ENCODE data around the gene CNTN2.
A peak's percentile ranks its signal among the peaks of the same experiment; 100 is the strongest.

CNTN2 gene

GRCh38 chr1:205046870-205047269 lies 3.9 kb downstream of the CNTN2 start:
- in situ Hi-C loops (cut with HindIII; ENCODE audit: low pct_ligation_motif_present, low pct_unique_long_range_greater_than_20kb, low sequenced_read_pairs), result no loop called here

GRCh38 chr1:205047764-205048231 lies 4.8 kb downstream of the CNTN2 start:
- DNase-seq, result no peak
- in situ Hi-C loops (cut with HindIII; ENCODE audit: low pct_ligation_motif_present, low pct_unique_long_range_greater_than_20kb, low sequenced_read_pairs), result no loop called here

More at GRCh38 chr1:205046870-205047269, 3.9 kb downstream of the CNTN2 start:
- no peak for DNase-seq

GRCh38 chr1:205048382-205048781 lies 5.4 kb downstream of the CNTN2 start:
- in situ Hi-C loops (cut with HindIII; ENCODE audit: low pct_ligation_motif_present, low pct_unique_long_range_greater_than_20kb, low sequenced_read_pairs), result no loop called here

GRCh38 chr1:205049479-205049878 lies 6.5 kb downstream of the CNTN2 start:
- DNase-seq, result no peak
- in situ Hi-C loops (cut with HindIII; ENCODE audit: low pct_ligation_motif_present, low pct_unique_long_range_greater_than_20kb, low sequenced_read_pairs), result no loop called here

More at GRCh38 chr1:205048382-205048781, 5.4 kb downstream of the CNTN2 start:
- DNase-seq, result no peak

GRCh38 chr1:205052690-205053089 lies 9.7 kb downstream of the CNTN2 start:
- in situ Hi-C loops (cut with HindIII; ENCODE audit: low pct_ligation_motif_present, low pct_unique_long_range_greater_than_20kb, low sequenced_read_pairs), result no loop called here
- no peak for DNase-seq

- in situ Hi-C loops (cut with HindIII; ENCODE audit: low pct_ligation_motif_present, low pct_unique_long_range_greater_than_20kb, low sequenced_read_pairs), result no loop called here
- DNase-seq, result no peak
These were observed 10.3 kb downstream of the CNTN2 start for GRCh38 chr1:205053296-205053695.

- in situ Hi-C loops (cut with HindIII; ENCODE audit: low pct_ligation_motif_present, low pct_unique_long_range_greater_than_20kb, low sequenced_read_pairs), result no loop called here
These were observed 11.0 kb downstream of the CNTN2 start for GRCh38 chr1:205054013-205054412.

GRCh38 chr1:205056188-205056611 lies 13.2 kb downstream of the CNTN2 start:
- no peak for DNase-seq
- in situ Hi-C loops (cut with HindIII; ENCODE audit: low pct_ligation_motif_present, low pct_unique_long_range_greater_than_20kb, low sequenced_read_pairs), result no loop called here

More at GRCh38 chr1:205054013-205054412, 11.0 kb downstream of the CNTN2 start:
- no peak for DNase-seq

GRCh38 chr1:205056956-205057568 lies 14.1 kb downstream of the CNTN2 start:
- in situ Hi-C loops (cut with HindIII; ENCODE audit: low pct_ligation_motif_present, low pct_unique_long_range_greater_than_20kb, low sequenced_read_pairs), result no loop called here
- DNase-seq, result no peak

GRCh38 chr1:205057808-205058575 lies 15.0 kb downstream of the CNTN2 start:
- in situ Hi-C loops (cut with HindIII; ENCODE audit: low pct_ligation_motif_present, low pct_unique_long_range_greater_than_20kb, low sequenced_read_pairs), result no loop called here
- no peak for DNase-seq

- no peak for DNase-seq
- in situ Hi-C loops (cut with HindIII; ENCODE audit: low pct_ligation_motif_present, low pct_unique_long_range_greater_than_20kb, low sequenced_read_pairs), result no loop called here
These were observed 15.8 kb downstream of the CNTN2 start for GRCh38 chr1:205058853-205059252.

- no peak for DNase-seq
- in situ Hi-C loops (cut with HindIII; ENCODE audit: low pct_ligation_motif_present, low pct_unique_long_range_greater_than_20kb, low sequenced_read_pairs), result no loop called here
These were observed 16.6 kb downstream of the CNTN2 start for GRCh38 chr1:205059660-205060059.

- DNase-seq, result no peak
- in situ Hi-C loops (cut with HindIII; ENCODE audit: low pct_ligation_motif_present, low pct_unique_long_range_greater_than_20kb, low sequenced_read_pairs), result no loop called here
These were observed 17.7 kb downstream of the CNTN2 start for GRCh38 chr1:205060746-205061145.

GRCh38 chr1:205061227-205061626 lies 18.2 kb downstream of the CNTN2 start:
- in situ Hi-C loops (cut with HindIII; ENCODE audit: low pct_ligation_motif_present, low pct_unique_long_range_greater_than_20kb, low sequenced_read_pairs), result no loop called here
- DNase-seq, result no peak

GRCh38 chr1:205061665-205062069 lies 18.7 kb downstream of the CNTN2 start:
- DNase-seq, result peak; percentile 77
- in situ Hi-C loops (cut with HindIII; ENCODE audit: low pct_ligation_motif_present, low pct_unique_long_range_greater_than_20kb, low sequenced_read_pairs), result no loop called here

GRCh38 chr1:205062319-205062718 lies 19.3 kb downstream of the CNTN2 start:
- in situ Hi-C loops (cut with HindIII; ENCODE audit: low pct_ligation_motif_present, low pct_unique_long_range_greater_than_20kb, low sequenced_read_pairs), result no loop called here
- no peak for DNase-seq

- DNase-seq, result no peak
- in situ Hi-C loops (cut with HindIII; ENCODE audit: low pct_ligation_motif_present, low pct_unique_long_range_greater_than_20kb, low sequenced_read_pairs), result no loop called here
These were observed 19.9 kb downstream of the CNTN2 start for GRCh38 chr1:205062895-205063294.

GRCh38 chr1:205064301-205064700 lies 21.3 kb downstream of the CNTN2 start:
- DNase-seq, result no peak
- in situ Hi-C loops (cut with HindIII; ENCODE audit: low pct_ligation_motif_present, low pct_unique_long_range_greater_than_20kb, low sequenced_read_pairs), result no loop called here

- DNase-seq, result no peak
- in situ Hi-C loops (cut with HindIII; ENCODE audit: low pct_ligation_motif_present, low pct_unique_long_range_greater_than_20kb, low sequenced_read_pairs), result no loop called here
These were observed 21.8 kb downstream of the CNTN2 start for GRCh38 chr1:205064741-205065316.

GRCh38 chr1:205065666-205066065 lies 22.7 kb downstream of the CNTN2 start:
- no peak for DNase-seq
- in situ Hi-C loops (cut with HindIII; ENCODE audit: low pct_ligation_motif_present, low pct_unique_long_range_greater_than_20kb, low sequenced_read_pairs), result no loop called here

Data from ACHN (cell line).